Right renal pelvis (tissue), 4 donors: ENCODE measurements around the gene COL18A1. TPM values are rescaled to one million over a fixed set of nuclear protein-coding genes. Genes with fewer than 3 reads are reported as not detected.

Experiments used
- DNase-seq, 4 donors: peaks; one replicate each; pipeline ENCODE4 v3.0.0-alpha.2; 2013; ENCODE audit warnings: low read depth in 4 of 4, low spot score in 3 of 4, missing footprints in 1 of 4
- polyA plus RNA-seq, 4 donors: library from polyadenylated mRNA; unstranded; fragments of 120-200 nt; gene quantifications; one replicate each; pipeline ENCODE4 v1.2.1, GENCODE V29; 2013; ENCODE audit not compliant: insufficient read length in 4 of 4

COL18A1 gene
- polyA plus RNA-seq, 4 donors, result 135 to 240 (median 143) TPM

DNA sequence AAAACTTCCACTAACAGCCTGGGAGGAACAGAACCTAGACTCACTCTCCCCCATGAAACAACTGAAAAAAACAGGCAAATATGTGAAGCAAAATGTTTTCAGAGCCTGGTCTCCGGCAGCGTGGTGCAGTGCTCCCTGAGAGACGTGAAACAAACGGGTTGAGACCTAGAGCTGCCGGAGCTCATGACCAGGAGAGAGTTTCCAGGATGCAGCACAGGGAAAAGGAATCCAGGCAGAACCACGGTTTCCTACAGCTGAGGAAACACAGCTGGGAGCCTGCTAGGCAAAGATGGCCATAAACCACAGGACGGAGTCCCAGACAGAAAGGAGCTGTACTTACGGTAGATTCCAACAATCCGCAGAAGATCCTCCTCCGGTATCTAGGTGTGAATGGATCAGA, 157.4 kb downstream of the COL18A1 start:
- DNase-seq, result peak in 1 of 4 donors; percentile 28

DNA sequence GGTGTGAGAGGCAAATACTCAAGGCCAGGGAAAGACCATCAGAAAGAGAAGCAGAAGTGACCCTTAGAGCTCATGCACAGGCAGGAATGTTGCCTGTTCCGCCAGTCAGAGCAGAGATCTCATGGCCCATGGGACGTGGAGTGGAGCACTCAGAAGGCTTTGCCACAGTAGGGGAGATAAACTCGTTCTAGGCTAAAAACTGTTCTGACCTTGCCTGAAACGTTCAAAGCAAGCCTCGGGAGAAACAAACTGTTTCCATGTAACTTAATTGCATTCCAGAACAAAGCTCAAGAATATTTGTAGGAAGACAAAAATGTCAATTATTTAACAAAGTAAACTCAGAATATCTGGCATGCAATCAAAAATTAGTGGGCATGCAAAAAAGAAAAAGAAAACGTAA, 158.0 kb downstream of the COL18A1 start:
- DNase-seq, result no peak

Other genes starting within 250 kb of the COL18A1 start
- gene POFUT2, start 117.3 kb upstream of the COL18A1 start, polyA plus RNA-seq, result 10 to 100 TPM; 34.6 to 42.1 (median 35.3) TPM
- 10 to 100 TPM; 38.0 to 66.1 (median 60.4) TPM for gene SLC19A1, start 137.3 kb downstream of the COL18A1 start, polyA plus RNA-seq
- 1 to 10 TPM; 1.2 to 2.2 (median 1.5) TPM for gene PCBP3, start 238.6 kb downstream of the COL18A1 start, polyA plus RNA-seq